ES-I3 (cell line): ENCODE results near the gene CTPS1.

Experiments used
- H3K36me3 ChIP-seq: 2 replicates; pipeline ENCODE4 v1.6.1; 2013; ENCODE audit warnings: mild to moderate bottlenecking, low read length, control low read depth, moderate library complexity; ENCODE audit not compliant: insufficient read depth
- H3K4me1 ChIP-seq: 2 replicates; pipeline ENCODE4 v1.6.1; 2013; ENCODE audit warnings: mild to moderate bottlenecking, control low read depth, low read length; ENCODE audit not compliant: insufficient read depth
- H3K9ac ChIP-seq: 2 replicates; pipeline ENCODE4 v1.6.1; 2013; ENCODE audit warnings: low read depth, mild to moderate bottlenecking, low read length, moderate library complexity
- H3K9me3 ChIP-seq: 2 replicates; pipeline ENCODE4 v1.6.1; 2013; ENCODE audit warnings: mild to moderate bottlenecking, low read length, moderate library complexity; ENCODE audit not compliant: control insufficient read depth, insufficient read depth

The CTPS1 gene

GRCh38 chr1:40979241-40980067 is at the start of gene CTPS1:
Gene CTPS1, plus strand, starts transcription at chr1:40979696. Its CDS starts 3,595 bp downstream, at chr1:40983291.
- peaks cover 8% of the 10 kb centered on the region; the same call in 1 of the 2 replicates for H3K36me3 ChIP-seq
- H3K4me1 ChIP-seq: peaks cover 11% of the 10 kb centered on the region
- H3K9ac ChIP-seq: peak within 1 kb of the TSS; percentile 64
- H3K9me3 ChIP-seq: no peaks in the 10 kb centered on the region

GRCh38 chr1:40930174-40930964 is 49.1 kb upstream of the CTPS1 start:
- Histone ChIP-seq H3K4me1 (no peaks in the 10 kb centered on the region), H3K9ac (no peak overlapping the region), H3K36me3 (no peaks in the 10 kb centered on the region), H3K9me3 (no peaks in the 10 kb centered on the region)

- no peaks in the 10 kb centered on the region for H3K4me1 ChIP-seq
- no peaks in the 10 kb centered on the region for H3K9me3 ChIP-seq
- no peaks in the 10 kb centered on the region for H3K36me3 ChIP-seq
- no peak overlapping the region for H3K9ac ChIP-seq
These were observed 47.9 kb upstream of the CTPS1 start for GRCh38 chr1:40931601-40932000.

- H3K36me3 ChIP-seq: no peaks in the 10 kb centered on the region
- H3K4me1 ChIP-seq: no peaks in the 10 kb centered on the region
- no peak overlapping the region for H3K9ac ChIP-seq
These were observed 47.5 kb upstream of the CTPS1 start for GRCh38 chr1:40932006-40932405.

GRCh38 chr1:40936931-40937339 is 42.6 kb upstream of the CTPS1 start:
- H3K9me3 ChIP-seq: no peaks in the 10 kb centered on the region
- no peak overlapping the region for H3K9ac ChIP-seq
- H3K4me1 ChIP-seq: no peaks in the 10 kb centered on the region
- no peaks in the 10 kb centered on the region for H3K36me3 ChIP-seq

More at GRCh38 chr1:40932006-40932405, 47.5 kb upstream of the CTPS1 start:
- H3K9me3 ChIP-seq: no peaks in the 10 kb centered on the region

- H3K36me3 ChIP-seq: no peaks in the 10 kb centered on the region
- no peaks in the 10 kb centered on the region for H3K4me1 ChIP-seq
- no peaks in the 10 kb centered on the region for H3K9me3 ChIP-seq
- no peak overlapping the region for H3K9ac ChIP-seq
These were observed 41.1 kb upstream of the CTPS1 start for GRCh38 chr1:40938393-40938792.

- Histone ChIP-seq H3K9ac (no peak overlapping the region), H3K9me3 (no peaks in the 10 kb centered on the region), H3K4me1 (no peaks in the 10 kb centered on the region), H3K36me3 (no peaks in the 10 kb centered on the region)
These were observed 40.0 kb upstream of the CTPS1 start for GRCh38 chr1:40939320-40940059.

GRCh38 chr1:40944326-40944725 is 35.2 kb upstream of the CTPS1 start:
- H3K4me1 ChIP-seq: 0 out of 2 replicates have a peak, but pooled peaks cover 3% of the 10 kb centered on the region
- H3K36me3 ChIP-seq: no peaks in the 10 kb centered on the region
- H3K9ac ChIP-seq: no peak overlapping the region
- H3K9me3 ChIP-seq: no peaks in the 10 kb centered on the region

GRCh38 chr1:40944841-40945430 is 34.6 kb upstream of the CTPS1 start:
- no peaks in the 10 kb centered on the region for H3K9me3 ChIP-seq
- H3K4me1 ChIP-seq: 0 out of 2 replicates have a peak, but pooled peaks cover 3% of the 10 kb centered on the region
- no peak overlapping the region for H3K9ac ChIP-seq
- no peaks in the 10 kb centered on the region for H3K36me3 ChIP-seq

GRCh38 chr1:40945491-40945973 is 34.0 kb upstream of the CTPS1 start:
- H3K9me3 ChIP-seq: no peaks in the 10 kb centered on the region
- 0 out of 2 replicates have a peak, but pooled peaks cover 3% of the 10 kb centered on the region for H3K4me1 ChIP-seq

GRCh38 chr1:40948741-40949443 is 30.6 kb upstream of the CTPS1 start:
- peak overlapping the region; percentile 15; the same call in 1 of the 2 replicates for H3K9ac ChIP-seq
- H3K4me1 ChIP-seq: 0 out of 2 replicates have a peak, but pooled peaks cover 3% of the 10 kb centered on the region
- H3K9me3 ChIP-seq: no peaks in the 10 kb centered on the region
- H3K36me3 ChIP-seq: no peaks in the 10 kb centered on the region

More at GRCh38 chr1:40945491-40945973, 34.0 kb upstream of the CTPS1 start:
- Histone ChIP-seq H3K9ac (no peak overlapping the region), H3K36me3 (no peaks in the 10 kb centered on the region)

- Histone ChIP-seq H3K36me3 (no peaks in the 10 kb centered on the region), H3K9ac (no peak overlapping the region), H3K9me3 (no peaks in the 10 kb centered on the region), H3K4me1 (peaks cover 6% of the 10 kb centered on the region; the same call in 1 of the 2 replicates)
These were observed 29.9 kb upstream of the CTPS1 start for GRCh38 chr1:40949563-40949962.
